ENCODE data around the gene KCNQ2.
"Not testable (repeated sequence)": the region's sequence is repeated elsewhere in the genome, so short reads cannot be mapped to it uniquely, and the experiment has no call there.

KCNQ2 gene

DNA sequence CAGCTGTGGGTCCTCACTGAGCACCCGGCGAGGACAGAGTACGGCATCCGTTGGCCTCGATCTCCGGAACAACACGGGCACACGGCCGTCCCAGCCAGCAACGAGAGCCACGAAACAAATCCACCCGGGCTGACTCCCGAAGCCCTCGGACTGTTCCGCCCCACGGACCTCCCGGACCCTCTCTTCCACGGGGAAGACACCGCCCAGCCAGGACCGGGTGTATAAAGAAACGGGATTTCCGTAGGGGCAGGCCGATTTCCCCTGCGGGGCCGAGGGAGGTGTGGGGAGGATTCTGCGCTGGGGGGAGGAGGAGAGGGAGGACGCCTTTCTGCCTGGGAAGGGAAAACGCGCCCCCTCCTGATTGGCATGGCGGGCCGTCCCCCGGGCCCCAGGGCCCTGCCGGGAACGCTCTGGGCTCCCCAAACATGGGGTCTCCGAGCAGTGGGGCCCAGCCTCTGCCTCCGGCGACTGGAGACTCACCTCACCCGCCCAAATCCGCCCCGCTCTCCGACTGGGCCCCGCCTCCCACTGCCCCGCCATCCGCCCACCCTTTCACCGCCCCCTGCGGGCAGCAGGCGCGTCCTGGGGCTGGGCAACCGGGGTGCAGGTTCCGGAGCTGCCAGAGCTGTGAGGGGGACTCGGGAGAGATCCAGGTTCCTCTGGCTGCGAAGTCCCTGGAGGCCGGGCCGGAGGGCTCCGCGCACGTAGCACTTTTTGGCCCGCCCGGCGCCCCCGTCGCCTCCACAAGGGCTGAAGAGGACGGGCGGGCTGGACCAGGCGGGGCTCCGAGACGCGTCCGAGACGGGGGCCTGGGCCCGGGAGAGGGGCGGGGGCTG lies 47.4 kb upstream of the KCNQ2 start:
- TF ChIP-seq, protein P1, sequence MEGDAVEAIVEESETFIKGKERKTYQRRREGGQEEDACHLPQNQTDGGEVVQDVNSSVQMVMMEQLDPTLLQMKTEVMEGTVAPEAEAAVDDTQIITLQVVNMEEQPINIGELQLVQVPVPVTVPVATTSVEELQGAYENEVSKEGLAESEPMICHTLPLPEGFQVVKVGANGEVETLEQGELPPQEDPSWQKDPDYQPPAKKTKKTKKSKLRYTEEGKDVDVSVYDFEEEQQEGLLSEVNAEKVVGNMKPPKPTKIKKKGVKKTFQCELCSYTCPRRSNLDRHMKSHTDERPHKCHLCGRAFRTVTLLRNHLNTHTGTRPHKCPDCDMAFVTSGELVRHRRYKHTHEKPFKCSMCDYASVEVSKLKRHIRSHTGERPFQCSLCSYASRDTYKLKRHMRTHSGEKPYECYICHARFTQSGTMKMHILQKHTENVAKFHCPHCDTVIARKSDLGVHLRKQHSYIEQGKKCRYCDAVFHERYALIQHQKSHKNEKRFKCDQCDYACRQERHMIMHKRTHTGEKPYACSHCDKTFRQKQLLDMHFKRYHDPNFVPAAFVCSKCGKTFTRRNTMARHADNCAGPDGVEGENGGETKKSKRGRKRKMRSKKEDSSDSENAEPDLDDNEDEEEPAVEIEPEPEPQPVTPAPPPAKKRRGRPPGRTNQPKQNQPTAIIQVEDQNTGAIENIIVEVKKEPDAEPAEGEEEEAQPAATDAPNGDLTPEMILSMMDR (IDR thresholded peaks at IDR 0.05) = peak in 1 of 2 experiments; percentile 5
- peak; percentile 49 to 83 for DNase-seq
- Histone ChIP-seq H3K27ac (peak overlapping the region; percentile 78 to 97), H3K4me3 (peak overlapping the region; percentile 73 to 90), H3K27me3 (no peaks in the 10 kb centered on the region), H3K9me3 (no peaks in the 10 kb centered on the region), H3K36me3 (peaks cover 0 to 21% (median 12%) of the 10 kb centered on the region in 3 donors), H3K4me1 (peaks cover 0 to 29% (median 24%) of the 10 kb centered on the region in 4 donors)
- intact Hi-C loops (cut with DNase I; ENCODE audit: low total_unique reads) = loop anchor here (5.0 kb wide), 1 partner anchor 122 kb away; no protein-coding TSS in a partner anchor

- peak overlapping the region; percentile 73 to 90 for H3K4me3 ChIP-seq
- H3K27ac ChIP-seq = peak overlapping the region; percentile 78 to 97
- H3K9me3 ChIP-seq = no peaks in the 10 kb centered on the region
- intact Hi-C loops (cut with DNase I; ENCODE audit: low total_unique reads) = no loop called here
- TF ChIP-seq, protein P1 (IDR thresholded peaks at IDR 0.05) = no peak
- peaks cover 0 to 21% (median 12%) of the 10 kb centered on the region in 3 donors for H3K36me3 ChIP-seq
- DNase-seq = no peak
- H3K27me3 ChIP-seq = no peaks in the 10 kb centered on the region
- H3K4me1 ChIP-seq = peaks cover 0 to 29% (median 24%) of the 10 kb centered on the region in 4 donors
Observed at GRCh38 chr20:63518946-63519667, 46.7 kb upstream of the KCNQ2 start.

DNA sequence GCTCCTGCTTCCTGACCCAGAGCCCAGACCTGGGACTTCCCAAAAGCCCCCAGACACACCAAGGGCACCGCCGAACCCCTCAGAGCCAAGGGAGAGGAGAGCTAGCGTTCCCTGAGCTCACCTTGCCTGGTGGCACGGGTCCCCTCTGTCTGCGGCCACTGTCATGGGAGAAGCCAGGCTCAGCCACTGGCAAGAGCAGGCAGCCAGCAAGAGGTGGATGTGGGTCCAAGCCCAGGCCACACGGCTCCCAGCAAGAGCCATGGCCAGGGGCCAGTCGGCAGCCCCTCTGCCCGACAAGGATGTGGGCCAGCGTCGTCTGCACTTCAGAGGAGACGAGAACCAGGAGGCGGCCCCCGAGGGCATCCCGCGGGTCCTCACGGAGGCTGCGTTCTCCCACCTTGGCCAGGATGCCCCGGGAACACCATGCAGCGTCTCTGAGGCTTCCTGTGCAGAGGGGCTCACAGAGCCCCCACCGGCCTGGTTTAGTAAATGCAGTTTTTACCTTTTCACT lies 46.0 kb upstream of the KCNQ2 start:
- no peak for DNase-seq
- intact Hi-C loops (cut with DNase I; ENCODE audit: low total_unique reads) = no loop called here
- H3K4me3 ChIP-seq = no peak overlapping the region
- H3K27ac ChIP-seq = no peak overlapping the region
- H3K4me1 ChIP-seq = peaks cover 0 to 29% (median 24%) of the 10 kb centered on the region in 4 donors
- no peaks in the 10 kb centered on the region for H3K9me3 ChIP-seq
- TF ChIP-seq, protein P1 (IDR thresholded peaks at IDR 0.05) = no peak
- peaks cover 0 to 18% (median 7%) of the 10 kb centered on the region in 3 donors for H3K36me3 ChIP-seq
- peaks cover 0 to 2% of the 10 kb centered on the region in 2 donors for H3K27me3 ChIP-seq

DNA sequence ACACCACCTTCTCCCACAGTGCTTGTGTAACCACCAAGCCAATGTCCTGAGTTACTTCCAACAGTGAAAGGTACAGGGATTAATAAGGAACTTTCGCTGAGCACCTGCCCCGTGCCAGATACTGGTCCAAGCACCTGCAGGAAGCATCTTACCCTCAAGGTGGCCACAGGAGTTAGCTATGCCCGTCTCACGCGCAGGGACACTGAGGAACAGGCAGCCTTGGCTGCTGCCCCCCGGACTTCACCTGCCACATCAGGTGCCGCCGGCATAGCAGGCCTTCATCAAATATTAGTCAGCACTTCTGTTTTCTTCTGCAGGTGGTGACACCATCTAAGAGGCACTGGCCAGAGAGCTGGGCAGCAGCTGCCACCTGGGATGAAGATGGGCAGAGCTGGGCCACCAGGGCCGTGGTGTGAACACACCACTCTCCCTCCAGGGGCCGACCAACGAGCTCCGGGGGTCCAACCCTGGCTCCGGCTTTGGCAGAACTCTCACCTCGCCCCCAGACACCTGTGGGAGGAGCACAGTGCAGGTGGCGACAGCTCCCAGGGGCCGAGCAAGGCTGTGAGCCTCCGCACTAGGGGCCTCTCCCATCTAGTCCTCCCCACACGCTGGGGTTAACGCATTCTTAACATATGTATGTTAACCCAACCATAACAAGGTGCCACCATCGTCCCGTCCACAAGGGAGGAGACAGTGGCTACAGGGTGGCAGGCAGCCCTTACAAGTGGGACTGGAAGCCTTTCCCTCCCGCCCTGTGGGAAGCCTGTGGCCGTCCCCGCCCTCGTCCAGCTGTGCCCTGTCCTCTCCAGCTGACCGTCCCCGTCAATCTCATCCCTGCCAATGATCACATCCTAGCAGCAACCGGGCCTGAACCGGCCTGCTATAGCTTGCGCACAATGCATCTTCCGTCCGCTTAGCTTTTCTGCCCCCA lies 45.2 kb upstream of the KCNQ2 start:
- no peak for DNase-seq
- Histone ChIP-seq H3K27ac (no peak overlapping the region), H3K9me3 (no peaks in the 10 kb centered on the region), H3K4me3 (no peak overlapping the region), H3K4me1 (peaks cover 0 to 27% (median 21%) of the 10 kb centered on the region in 4 donors), H3K36me3 (peaks cover 0 to 10% (median 0%) of the 10 kb centered on the region in 3 donors), H3K27me3 (peaks cover 0 to 8% of the 10 kb centered on the region in 2 donors)
- intact Hi-C loops (cut with DNase I; ENCODE audit: low total_unique reads) = no loop called here
- TF ChIP-seq, protein P1 (IDR thresholded peaks at IDR 0.05) = no peak

GRCh38 chr20:63514520-63514919 lies 42.1 kb upstream of the KCNQ2 start:
- H3K27ac ChIP-seq; H3K4me3 ChIP-seq; H3K36me3 ChIP-seq; intact Hi-C loops (cut with DNase I; ENCODE audit: low total_unique reads); H3K4me1 ChIP-seq; DNase-seq; H3K9me3 ChIP-seq: not testable (repeated sequence)
- H3K27me3 ChIP-seq = peaks cover 0 to 32% of the 10 kb centered on the region in 2 donors
